Measurements from ENCODE around the gene TP53TG5. TPM values are rescaled to one million over a fixed set of nuclear protein-coding genes. Genes with fewer than 3 reads are reported as not detected.

Gene TP53TG5
- total RNA-seq, 1 donor from 2014 or later = 0.80 TPM

DNA sequence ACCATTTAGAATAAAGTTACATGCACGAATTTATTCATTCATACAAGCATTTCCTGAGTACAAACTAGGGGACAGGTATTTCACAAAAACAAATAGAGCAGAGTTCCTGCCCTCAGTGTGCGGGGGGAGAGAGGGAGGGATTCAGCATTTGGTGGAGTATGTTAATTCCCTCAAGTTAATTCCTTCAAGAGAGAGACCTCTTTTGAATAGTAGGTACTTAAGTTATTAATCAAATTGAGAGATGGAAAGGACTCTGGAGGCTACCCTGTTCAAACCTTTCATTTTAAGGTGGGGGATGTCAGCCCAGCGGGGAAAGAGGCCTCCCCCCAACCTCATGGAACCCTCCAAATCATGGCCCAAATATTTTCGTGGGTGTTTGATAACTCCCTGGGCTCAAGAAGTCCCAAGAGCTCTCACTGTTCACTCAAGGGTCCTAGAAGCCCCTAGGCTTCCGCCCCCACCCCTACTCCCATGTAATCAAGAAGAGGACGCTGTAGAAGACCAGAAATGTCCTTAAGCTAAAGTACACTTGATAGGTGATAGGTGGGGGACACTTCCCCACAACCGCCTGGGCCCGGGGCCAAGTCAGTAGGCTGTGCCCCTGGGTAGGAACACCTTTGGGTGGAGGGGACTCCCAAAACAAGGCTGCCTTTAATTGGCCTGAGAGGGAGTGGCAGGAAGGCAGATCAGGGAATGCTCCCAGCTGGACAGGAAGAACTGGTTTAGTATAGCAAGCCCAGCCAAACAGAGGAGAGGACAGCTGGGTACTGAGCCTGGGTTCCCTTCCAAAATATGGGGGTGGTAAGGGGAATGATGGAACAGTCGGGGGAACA lies 32.8 kb downstream of the TP53TG5 start:
- intact Hi-C loops (cut with micrococcal nuclease) = no loop called here
- no peak for DNase-seq
- Histone ChIP-seq H3K36me3 (no peaks in the 10 kb centered on the region), H3K27me3 (ENCODE audit: low read depth) (no peaks in the 10 kb centered on the region), H3K4me1 (peaks cover 83% of the 10 kb centered on the region), H3K4me3 (peak overlapping the region; percentile 85), H3K9me3 (replicated peaks) (no peaks in the 10 kb centered on the region), H3K27ac (replicated peaks) (peak overlapping the region; percentile 94)
- TF ChIP-seq CTCF (IDR thresholded peaks at IDR 0.05; ENCODE audit: borderline replicate concordance) = no peak

- Histone ChIP-seq H3K4me1 (peaks cover 93% of the 10 kb centered on the region), H3K9me3 (replicated peaks) (no peaks in the 10 kb centered on the region), H3K4me3 (peak overlapping the region; percentile 85), H3K36me3 (peaks cover 7% of the 10 kb centered on the region), H3K27ac (replicated peaks) (peak overlapping the region; percentile 94), H3K27me3 (ENCODE audit: low read depth) (no peaks in the 10 kb centered on the region)
- TF ChIP-seq CTCF (IDR thresholded peaks at IDR 0.05; ENCODE audit: borderline replicate concordance) = no peak
- no peak for DNase-seq
- intact Hi-C loops (cut with micrococcal nuclease) = no loop called here
Observed at GRCh38 chr20:45344168-45344860, 33.8 kb downstream of the TP53TG5 start.

DNA sequence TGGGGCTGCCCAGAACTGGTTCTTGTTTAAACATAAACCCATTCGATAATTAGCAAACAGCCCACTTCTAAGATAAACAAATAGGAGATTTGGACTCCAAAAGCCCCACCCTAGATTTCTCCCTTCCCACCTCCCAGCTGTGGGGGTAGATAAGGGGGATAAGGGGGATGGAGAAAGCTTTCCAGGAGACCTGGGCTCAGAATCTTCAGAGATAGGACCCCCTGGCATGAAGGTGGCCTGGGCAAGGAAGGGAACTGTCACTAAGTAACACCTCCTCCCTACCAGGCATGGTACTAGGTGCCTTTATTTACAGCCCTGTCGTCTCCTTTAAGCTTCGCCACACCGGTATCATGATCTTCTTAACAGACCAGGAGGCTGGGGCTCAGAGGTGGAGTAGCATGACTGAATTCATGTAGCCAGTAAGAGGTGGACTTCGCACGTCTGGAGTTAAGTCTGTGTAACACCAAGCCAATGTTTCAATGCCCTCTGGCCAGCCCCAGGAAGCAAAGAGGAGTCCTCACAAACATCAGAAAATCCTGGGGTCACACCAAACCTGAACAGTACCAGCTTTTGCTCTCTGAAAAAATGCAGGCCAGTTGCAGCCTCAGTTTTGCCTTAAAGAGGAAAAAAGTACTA lies 34.5 kb downstream of the TP53TG5 start:
- H3K4me3 ChIP-seq = peak overlapping the region; percentile 85
- TF ChIP-seq CTCF (IDR thresholded peaks at IDR 0.05; ENCODE audit: borderline replicate concordance) = no peak
- peak overlapping the region; percentile 94 for H3K27ac ChIP-seq (replicated peaks)
- H3K27me3 ChIP-seq (ENCODE audit: low read depth) = no peaks in the 10 kb centered on the region
- no peaks in the 10 kb centered on the region for H3K9me3 ChIP-seq (replicated peaks)
- intact Hi-C loops (cut with micrococcal nuclease) = no loop called here
- H3K36me3 ChIP-seq = peaks cover 9% of the 10 kb centered on the region
- DNase-seq = no peak
- H3K4me1 ChIP-seq = peaks cover 98% of the 10 kb centered on the region

GRCh38 chr20:45342855-45343531 lies 35.1 kb downstream of the TP53TG5 start:
- no peak for DNase-seq
- no peak for TF ChIP-seq CTCF (IDR thresholded peaks at IDR 0.05; ENCODE audit: borderline replicate concordance)
- H3K9me3 ChIP-seq (replicated peaks) = no peaks in the 10 kb centered on the region
- H3K4me1 ChIP-seq = peaks cover 100% of the 10 kb centered on the region
- H3K4me3 ChIP-seq = peak overlapping the region; percentile 85
- H3K27me3 ChIP-seq (ENCODE audit: low read depth) = no peaks in the 10 kb centered on the region
- intact Hi-C loops (cut with micrococcal nuclease) = no loop called here
- peaks cover 9% of the 10 kb centered on the region for H3K36me3 ChIP-seq
- H3K27ac ChIP-seq (replicated peaks) = peak overlapping the region; percentile 94

All from left ventricle myocardium inferior (tissue), 1 donor.